PC-9 (cell line): ENCODE measurements around the gene TBC1D25. TPM values are rescaled to one million over a fixed set of nuclear protein-coding genes. Genes with fewer than 3 reads are reported as not detected.
A peak's percentile ranks its signal among the peaks of the same experiment; 100 is the strongest.
"Not testable (repeated sequence)": the region's sequence is repeated elsewhere in the genome, so short reads cannot be mapped to it uniquely, and the experiment has no call there.

Experiments
- BruUV-seq: library from RNA; stranded (reverse); fragments of 400-500 nt; replicated peaks from 2 replicates; lab custom pipeline; 2021; lab: Mats Ljungman, UMichigan
- CTCF ChIA-PET: fragments of 300-600 bp; sonication (Branson Sonifier 250); formaldehyde crosslinking; loops from one replicate; lab custom pipeline; 2022; ENCODE audit warnings: antibody characterized with exemption; lab: Charles Lee
- POLR2A ChIA-PET: fragments of 300-600 bp; sonication (Branson Sonifier 250); formaldehyde crosslinking; loops from one replicate; lab custom pipeline; 2022; ENCODE audit warnings: antibody characterized with exemption; ENCODE audit not compliant: unreplicated experiment; lab: Charles Lee
- DNase-seq, 2 experiments: peaks; one replicate each; pipeline versions ENCODE4 v3.0.0 to v3.0.0-alpha.2; 2015 to 2022; ENCODE audit warnings: mixed read lengths in 1 of 2
- H2AFZ ChIP-seq: fragments of 200-600 bp; sonication (generic); 2 replicates; pipeline ENCODE4 v1.8.1; 2017; ENCODE audit warnings: antibody characterized with exemption
- H3F3A ChIP-seq: fragments of 200-600 bp; sonication (generic); 2 replicates; pipeline ENCODE4 v1.8.1; 2017; ENCODE audit warnings: antibody characterized with exemption, mild to moderate bottlenecking, low read depth; ENCODE audit not compliant: insufficient read depth
- H3K27ac ChIP-seq: fragments of 200-600 bp; sonication (generic); 2 replicates; pipeline ENCODE4 v1.6.1; 2016; ENCODE audit warnings: mixed run types
- H3K27me3 ChIP-seq: fragments of 200-600 bp; sonication (generic); 2 replicates; pipeline ENCODE4 v1.6.1; 2016; ENCODE audit warnings: low read depth, mixed run types; ENCODE audit not compliant: insufficient read depth
- H3K36me3 ChIP-seq: fragments of 200-600 bp; sonication (generic); 2 replicates; pipeline ENCODE4 v1.6.1; 2016; ENCODE audit warnings: low read depth, mixed run types
- H3K4me1 ChIP-seq: fragments of 200-600 bp; sonication (generic); replicated peaks from 2 replicates; pipeline ENCODE4 v1.6.1; 2016; ENCODE audit warnings: mixed run types; ENCODE audit not compliant: insufficient read depth
- H3K4me2 ChIP-seq: fragments of 200-600 bp; sonication (generic); 2 replicates; pipeline ENCODE4 v1.6.1; 2017; ENCODE audit warnings: mixed run types
- H3K4me3 ChIP-seq: fragments of 200-600 bp; sonication (generic); 2 replicates; pipeline ENCODE4 v1.6.1; 2016; ENCODE audit warnings: mixed run types
- H3K79me2 ChIP-seq: fragments of 200-600 bp; sonication (generic); 2 replicates; pipeline ENCODE4 v1.6.1; 2017; ENCODE audit warnings: low read depth, mixed run types
- H3K9me2 ChIP-seq: fragments of 200-600 bp; sonication (generic); 2 replicates; pipeline ENCODE4 v1.8.1; 2017; ENCODE audit warnings: mild to moderate bottlenecking; ENCODE audit not compliant: insufficient read depth
- H3K9me3 ChIP-seq: fragments of 200-600 bp; sonication (generic); 2 replicates; pipeline ENCODE4 v1.8.1; 2016; ENCODE audit warnings: low read depth; ENCODE audit not compliant: insufficient read depth
- H4K20me1 ChIP-seq: fragments of 200-600 bp; sonication (generic); 2 replicates; pipeline ENCODE4 v1.8.1; 2017; ENCODE audit not compliant: insufficient read depth
- CTCF ChIP-seq: fragments of 200-600 bp; sonication (generic); conservative IDR thresholded peaks from 2 replicates; pipeline ENCODE4 v1.6.1; 2017; ENCODE audit warnings: mixed run types, antibody characterized with exemption, mild to moderate bottlenecking, moderate library complexity
- EZH2 ChIP-seq: fragments of 200-600 bp; sonication (generic); IDR thresholded peaks from 2 replicates; pipeline ENCODE4 v1.8.0; 2017; ENCODE audit warnings: antibody characterized with exemption, low read depth
- intact Hi-C: fragments of 100-400 bp; cut with micrococcal nuclease; formaldehyde crosslinking; loops from one replicate; pipeline ENCODE4 v1.10.0; 2022; ENCODE audit not compliant: unreplicated experiment
- total RNA-seq: library from RNA; stranded (reverse); gene quantifications from 2 replicates; pipeline ENCODE4 v1.2.3, GENCODE V29; 2021

The TBC1D25 gene
- total RNA-seq, 1 experiment from 2014 or later: 7.4 TPM

GRCh38 chrX:48541140-48541814 lies 1.8 kb downstream of the TBC1D25 start:
- TSS peak; percentile 27 for BruUV-seq
- POLR2A ChIA-PET: no interaction called here

GRCh38 chrX:48548871-48549270 lies 9.4 kb downstream of the TBC1D25 start:
- no peaks in the 10 kb centered on the region for H3K4me1 ChIP-seq
- no peaks in the 10 kb centered on the region for H3K36me3 ChIP-seq
- H3K4me3 ChIP-seq: no peak overlapping the region
- no peaks in the 10 kb centered on the region for H3K27me3 ChIP-seq
- BruUV-seq: no TSS peak
- intact Hi-C loops: no loop called here
- H4K20me1 ChIP-seq: no peaks in the 10 kb centered on the region
- no peaks in the 10 kb centered on the region for H3K79me2 ChIP-seq
- POLR2A ChIA-PET: no interaction called here
- H3K4me2 ChIP-seq: no peak overlapping the region
- H2AFZ ChIP-seq: no peak overlapping the region
- H3F3A ChIP-seq: no peaks in the 10 kb centered on the region
- H3K27ac ChIP-seq: no peak overlapping the region
- CTCF ChIA-PET: no interaction called here
- H3K9me2 ChIP-seq: no peaks in the 10 kb centered on the region
- no peak for TF ChIP-seq EZH2
- TF ChIP-seq CTCF: no peak
- no peak for DNase-seq
- no peaks in the 10 kb centered on the region for H3K9me3 ChIP-seq

More at GRCh38 chrX:48541140-48541814, 1.8 kb downstream of the TBC1D25 start:
- intact Hi-C loops: no loop called here
- Histone ChIP-seq H2AFZ (no peak overlapping the region), H3K79me2 (0 out of 2 replicates have a peak, but pooled peaks cover 7% of the 10 kb centered on the region), H3K4me2 (no peak overlapping the region), H3K4me3 (no peak overlapping the region), H3K27ac (no peak overlapping the region), H3K36me3 (no peaks in the 10 kb centered on the region), H3K9me2 (no peaks in the 10 kb centered on the region), H4K20me1 (no peaks in the 10 kb centered on the region), H3K9me3 (no peaks in the 10 kb centered on the region), H3K27me3 (no peaks in the 10 kb centered on the region), H3F3A (no peaks in the 10 kb centered on the region), H3K4me1 (no peaks in the 10 kb centered on the region)
- CTCF ChIA-PET: no interaction called here
- no peak for DNase-seq
- TF ChIP-seq CTCF: no peak
- no peak for TF ChIP-seq EZH2

- H3K27ac ChIP-seq, H3K27me3 ChIP-seq, H2AFZ ChIP-seq, H4K20me1 ChIP-seq, H3K9me3 ChIP-seq, H3K36me3 ChIP-seq, CTCF ChIA-PET, H3K4me1 ChIP-seq, H3K4me3 ChIP-seq, BruUV-seq, DNase-seq, POLR2A ChIA-PET, H3F3A ChIP-seq, intact Hi-C loops, H3K79me2 ChIP-seq, H3K4me2 ChIP-seq, H3K9me2 ChIP-seq: not testable (repeated sequence)
Observed at GRCh38 chrX:48555731-48556325, 16.3 kb downstream of the TBC1D25 start.
